ENCODE data around the gene MAMDC4.

The MAMDC4 gene

GRCh38 chr9:136890661-136891060, 38.5 kb downstream of the MAMDC4 start:
- DNase-seq (ENCODE audit: low spot score), result no peak
- no peaks in the 10 kb centered on the region for H3K4me1 ChIP-seq (ENCODE audit: insufficient read depth, poor library complexity, severe bottlenecking)
- H3K9me3 ChIP-seq (ENCODE audit: severe bottlenecking), result no peaks in the 10 kb centered on the region
- no peak for TF ChIP-seq CTCF (IDR thresholded peaks at IDR 0.05; ENCODE audit: poor library complexity, severe bottlenecking)
- no peak overlapping the region for H3K4me3 ChIP-seq (ENCODE audit: severe bottlenecking)
- no peaks in the 10 kb centered on the region for H3K27me3 ChIP-seq (ENCODE audit: insufficient read depth, poor library complexity, severe bottlenecking)
- no peak for ATAC-seq (ENCODE audit: low read depth)
- peaks cover 36% of the 10 kb centered on the region for H3K36me3 ChIP-seq (ENCODE audit: low read depth)
- no peak overlapping the region for H3K27ac ChIP-seq (ENCODE audit: poor library complexity, severe bottlenecking)

- H3K27ac ChIP-seq (ENCODE audit: poor library complexity, severe bottlenecking), result no peak overlapping the region
- peaks cover 50% of the 10 kb centered on the region for H3K36me3 ChIP-seq (ENCODE audit: low read depth)
- no peak overlapping the region for H3K4me3 ChIP-seq (ENCODE audit: severe bottlenecking)
- ATAC-seq (ENCODE audit: low read depth) (no peak), DNase-seq (ENCODE audit: low spot score) (no peak)
- no peaks in the 10 kb centered on the region for H3K9me3 ChIP-seq (ENCODE audit: severe bottlenecking)
- H3K4me1 ChIP-seq (ENCODE audit: insufficient read depth, poor library complexity, severe bottlenecking), result peaks cover 5% of the 10 kb centered on the region
- no peak for TF ChIP-seq CTCF (IDR thresholded peaks at IDR 0.05; ENCODE audit: poor library complexity, severe bottlenecking)
- H3K27me3 ChIP-seq (ENCODE audit: insufficient read depth, poor library complexity, severe bottlenecking), result no peaks in the 10 kb centered on the region
Observed at GRCh38 chr9:136896027-136896426, 43.9 kb downstream of the MAMDC4 start.

GRCh38 chr9:136898483-136899100, 46.4 kb downstream of the MAMDC4 start:
- no peak for TF ChIP-seq CTCF (IDR thresholded peaks at IDR 0.05; ENCODE audit: poor library complexity, severe bottlenecking)
- H3K27me3 ChIP-seq (ENCODE audit: insufficient read depth, poor library complexity, severe bottlenecking), result no peaks in the 10 kb centered on the region
- H3K36me3 ChIP-seq (ENCODE audit: low read depth), result peaks cover 53% of the 10 kb centered on the region
- H3K4me3 ChIP-seq (ENCODE audit: severe bottlenecking), result no peak overlapping the region
- ATAC-seq (ENCODE audit: low read depth) (no peak), DNase-seq (ENCODE audit: low spot score) (no peak)
- no peak overlapping the region for H3K27ac ChIP-seq (ENCODE audit: poor library complexity, severe bottlenecking)
- no peaks in the 10 kb centered on the region for H3K9me3 ChIP-seq (ENCODE audit: severe bottlenecking)
- H3K4me1 ChIP-seq (ENCODE audit: insufficient read depth, poor library complexity, severe bottlenecking), result peaks cover 22% of the 10 kb centered on the region

- DNase-seq (ENCODE audit: low spot score) (no peak), ATAC-seq (ENCODE audit: low read depth) (no peak)
- no peak for TF ChIP-seq CTCF (IDR thresholded peaks at IDR 0.05; ENCODE audit: poor library complexity, severe bottlenecking)
- Histone ChIP-seq H3K9me3 (ENCODE audit: severe bottlenecking) (no peaks in the 10 kb centered on the region), H3K27me3 (ENCODE audit: insufficient read depth, poor library complexity, severe bottlenecking) (no peaks in the 10 kb centered on the region), H3K4me1 (ENCODE audit: insufficient read depth, poor library complexity, severe bottlenecking) (peaks cover 22% of the 10 kb centered on the region), H3K27ac (ENCODE audit: poor library complexity, severe bottlenecking) (no peak overlapping the region), H3K36me3 (ENCODE audit: low read depth) (peaks cover 59% of the 10 kb centered on the region), H3K4me3 (ENCODE audit: severe bottlenecking) (no peak overlapping the region)
Observed at GRCh38 chr9:136899196-136899595, 47.0 kb downstream of the MAMDC4 start.

- ATAC-seq (ENCODE audit: low read depth) (no peak), DNase-seq (ENCODE audit: low spot score) (no peak)
- Histone ChIP-seq H3K36me3 (ENCODE audit: low read depth) (peaks cover 65% of the 10 kb centered on the region), H3K9me3 (ENCODE audit: severe bottlenecking) (no peaks in the 10 kb centered on the region), H3K4me3 (ENCODE audit: severe bottlenecking) (no peak overlapping the region), H3K27me3 (ENCODE audit: insufficient read depth, poor library complexity, severe bottlenecking) (no peaks in the 10 kb centered on the region), H3K27ac (ENCODE audit: poor library complexity, severe bottlenecking) (peak overlapping the region; percentile 85), H3K4me1 (ENCODE audit: insufficient read depth, poor library complexity, severe bottlenecking) (peaks cover 22% of the 10 kb centered on the region)
- TF ChIP-seq CTCF (IDR thresholded peaks at IDR 0.05; ENCODE audit: poor library complexity, severe bottlenecking), result no peak
Observed at GRCh38 chr9:136900556-136900955, 48.4 kb downstream of the MAMDC4 start.
